ENCODE data around the gene APOL1.
"Not testable (repeated sequence)": the region's sequence is repeated elsewhere in the genome, so short reads cannot be mapped to it uniquely, and the experiment has no call there.

APOL1 gene, protein sequence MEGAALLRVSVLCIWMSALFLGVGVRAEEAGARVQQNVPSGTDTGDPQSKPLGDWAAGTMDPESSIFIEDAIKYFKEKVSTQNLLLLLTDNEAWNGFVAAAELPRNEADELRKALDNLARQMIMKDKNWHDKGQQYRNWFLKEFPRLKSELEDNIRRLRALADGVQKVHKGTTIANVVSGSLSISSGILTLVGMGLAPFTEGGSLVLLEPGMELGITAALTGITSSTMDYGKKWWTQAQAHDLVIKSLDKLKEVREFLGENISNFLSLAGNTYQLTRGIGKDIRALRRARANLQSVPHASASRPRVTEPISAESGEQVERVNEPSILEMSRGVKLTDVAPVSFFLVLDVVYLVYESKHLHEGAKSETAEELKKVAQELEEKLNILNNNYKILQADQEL

DNA sequence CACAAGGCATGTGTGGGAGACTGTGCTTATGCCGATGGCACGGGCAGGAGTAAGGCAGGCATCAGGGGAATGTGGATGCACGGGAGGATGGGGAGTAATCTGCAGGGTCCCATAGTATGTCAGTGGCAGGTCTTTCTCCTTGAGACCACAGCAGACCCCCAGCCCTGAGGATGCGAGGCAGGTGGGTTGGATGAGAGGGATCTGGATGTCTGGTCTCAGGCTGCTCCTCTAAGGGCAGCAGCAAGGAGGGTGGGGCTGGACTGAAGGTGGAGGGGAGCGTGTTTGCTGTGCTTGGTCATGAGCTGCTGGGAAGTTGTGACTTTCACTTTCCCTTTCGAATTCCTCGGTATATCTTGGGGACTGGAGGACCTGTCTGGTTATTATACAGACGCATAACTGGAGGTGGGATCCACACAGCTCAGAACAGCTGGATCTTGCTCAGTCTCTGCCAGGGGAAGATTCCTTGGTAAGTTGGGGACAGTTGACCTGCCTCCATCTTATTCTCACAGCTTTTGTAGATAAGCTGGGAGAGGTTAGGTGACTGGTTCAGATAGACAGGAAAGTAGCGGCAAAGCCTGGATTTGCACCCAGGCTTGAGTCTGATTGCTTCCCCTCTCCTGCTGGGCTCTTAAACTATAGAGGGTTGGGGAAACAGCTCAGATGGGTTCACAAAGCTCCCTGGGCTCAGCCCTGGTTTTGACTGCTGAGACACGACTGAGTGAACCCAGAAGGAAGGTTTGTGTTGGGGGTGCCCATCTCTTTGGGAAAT lies at the start of gene APOL1:
Gene APOL1, plus strand, starts transcription at position 380 of the 769 bp plus-strand sequence. CDS start 1,823 bp downstream, outside the sequence.
- DNase-seq: no peak

DNA sequence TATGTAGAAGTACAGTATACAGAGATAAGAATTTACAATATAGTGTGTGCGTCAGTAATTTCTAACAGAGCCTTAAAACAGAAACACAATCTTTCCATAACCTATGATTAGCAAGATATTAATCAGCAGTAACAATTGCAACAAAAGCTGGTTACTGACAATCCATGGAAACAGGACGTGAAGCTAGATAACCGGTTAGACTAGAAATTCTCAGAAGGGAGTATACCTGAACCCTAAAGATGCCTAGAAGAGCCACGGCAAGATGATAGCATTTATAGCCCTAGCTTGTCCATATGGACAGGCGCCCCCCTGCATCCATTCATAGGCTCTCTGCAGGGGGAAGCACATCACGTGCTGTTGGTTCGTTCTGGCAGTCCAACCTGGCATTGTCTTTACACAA lies 49.5 kb upstream of the APOL1 start:
- peak; percentile 34 for DNase-seq

DNA sequence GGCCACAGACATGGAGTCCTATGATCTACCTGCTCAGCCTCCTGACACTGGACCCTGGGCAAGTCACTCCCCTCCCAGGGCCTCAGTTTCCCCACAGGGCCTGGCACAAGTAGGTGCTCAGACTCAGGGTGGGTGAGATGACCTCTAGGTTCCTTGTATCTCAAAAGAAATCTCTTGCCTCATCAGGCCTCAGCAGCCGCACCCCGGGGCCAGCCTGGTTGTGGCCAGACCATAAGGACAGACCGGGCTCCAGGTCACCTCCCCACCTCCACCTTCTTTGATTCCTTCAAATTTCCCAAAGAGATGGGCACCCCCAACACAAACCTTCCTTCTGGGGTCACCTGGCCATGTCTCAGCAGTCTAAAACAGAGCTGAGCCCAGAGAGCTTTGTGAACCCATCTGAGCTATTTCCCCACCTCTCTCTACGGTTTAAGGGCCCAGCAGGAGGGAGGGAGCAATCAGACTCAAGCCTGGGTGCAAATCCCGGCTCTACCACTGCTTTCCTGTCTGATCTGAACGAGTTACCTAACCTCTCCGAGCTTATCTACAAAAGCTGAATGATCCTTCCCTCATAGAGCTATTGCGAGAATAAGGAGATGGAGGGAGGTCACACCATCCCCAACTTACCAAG lies 48.8 kb upstream of the APOL1 start:
- DNase-seq: no peak

DNA sequence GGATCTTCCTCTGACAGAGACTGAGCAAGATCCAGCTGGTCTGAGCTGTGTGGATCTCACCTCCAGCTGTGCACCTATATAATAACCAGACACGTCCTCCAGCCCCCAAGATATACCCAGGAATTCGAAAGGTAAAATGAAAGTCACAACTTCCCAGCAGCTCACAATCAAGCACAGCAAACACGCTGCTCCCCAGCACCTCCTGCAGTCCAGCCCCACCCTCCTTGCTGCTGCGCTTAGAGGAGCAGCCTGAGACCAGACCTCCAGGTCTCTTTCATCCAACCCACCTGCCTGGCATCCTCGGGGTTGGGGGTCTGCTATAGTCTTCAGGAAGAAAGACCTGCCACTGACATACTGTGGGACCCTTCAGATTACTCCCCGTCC lies 48.3 kb upstream of the APOL1 start:
- no peak for DNase-seq

DNA sequence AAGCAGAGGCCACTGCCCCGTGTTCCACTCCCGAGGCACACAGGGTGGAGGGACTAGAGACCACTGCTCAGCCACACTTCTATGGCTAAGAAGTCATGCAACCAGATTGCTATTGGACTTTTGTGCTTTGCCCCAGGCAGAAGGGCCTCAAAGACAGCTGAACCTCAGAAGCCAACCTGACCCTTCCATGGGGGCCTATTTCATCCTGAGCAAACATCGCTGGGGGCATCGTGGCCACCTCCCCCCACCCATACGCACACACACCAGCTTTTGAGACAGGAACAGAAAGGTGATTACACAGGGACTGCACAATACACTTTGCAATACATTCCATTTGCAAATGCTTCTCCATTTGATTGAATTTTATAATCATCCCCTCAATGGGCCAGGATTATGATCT lies 47.4 kb upstream of the APOL1 start:
- not testable (repeated sequence) for DNase-seq

DNA sequence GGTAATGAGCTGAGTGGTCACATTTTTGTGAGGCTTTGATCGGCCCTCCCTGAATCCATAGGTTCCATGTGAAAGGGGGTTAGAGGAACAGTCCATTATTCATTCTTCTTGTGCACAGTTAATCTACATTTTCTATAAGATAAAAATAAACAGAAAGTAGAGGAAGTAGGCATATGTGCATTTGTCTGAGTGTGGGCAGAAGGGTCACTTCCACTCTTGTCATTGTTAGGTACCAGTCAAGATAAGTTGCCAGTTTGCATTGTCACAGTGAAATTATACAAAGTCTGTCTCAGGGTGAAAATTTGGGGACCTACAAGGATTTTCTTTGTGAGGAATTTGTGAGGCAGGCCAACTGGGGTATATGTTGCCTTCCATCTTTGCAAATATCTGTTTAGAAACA lies 46.7 kb upstream of the APOL1 start:
- DNase-seq: no peak

DNA sequence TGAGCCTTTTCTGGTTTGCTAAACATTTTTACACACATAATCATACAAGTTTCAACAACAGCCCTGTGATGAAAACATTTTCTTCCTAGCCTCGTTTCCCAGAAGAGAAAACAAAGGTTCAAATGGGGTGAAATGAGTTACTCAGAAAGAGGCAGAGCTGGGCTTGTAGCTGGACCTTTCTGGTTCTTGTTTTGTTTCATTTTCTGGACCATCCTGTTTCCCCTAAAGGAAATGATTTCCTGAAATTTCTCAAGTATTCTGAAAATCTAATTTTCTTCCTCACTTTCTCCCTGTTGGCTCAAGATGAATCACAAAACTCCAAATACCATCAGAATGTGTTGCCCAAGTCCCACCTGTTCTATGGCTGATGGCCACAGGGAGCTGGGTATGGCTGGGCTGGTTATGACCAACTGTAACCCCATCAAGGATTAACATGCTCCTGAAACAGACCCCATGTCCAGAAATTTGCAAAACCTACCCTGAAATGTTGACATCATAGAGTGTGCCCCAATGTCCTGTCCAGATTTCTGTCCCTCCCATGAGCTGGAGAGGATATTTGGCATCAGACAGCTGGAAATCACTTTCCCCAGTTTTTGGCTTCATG lies 44.7 kb upstream of the APOL1 start:
- no peak for DNase-seq

DNA sequence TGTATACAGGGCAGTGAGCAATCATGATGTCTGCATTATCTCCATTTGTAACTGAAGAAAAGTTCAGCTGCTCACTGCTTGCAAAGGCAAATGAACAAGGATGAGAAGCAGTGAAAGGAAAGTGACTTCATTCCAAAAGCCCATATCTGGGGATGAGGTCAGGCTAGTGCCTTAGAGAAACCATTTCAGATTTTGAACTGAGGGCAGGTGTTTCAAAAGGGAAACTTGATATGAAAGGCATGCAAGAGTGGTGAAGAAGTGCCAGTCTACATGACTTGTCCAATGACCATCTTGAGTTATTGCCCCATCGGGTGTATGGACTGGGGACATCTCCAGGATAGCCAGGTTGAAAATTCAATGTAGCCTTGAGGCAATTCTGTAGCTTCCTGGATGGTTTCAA lies 44.0 kb upstream of the APOL1 start:
- DNase-seq: no peak

DNA sequence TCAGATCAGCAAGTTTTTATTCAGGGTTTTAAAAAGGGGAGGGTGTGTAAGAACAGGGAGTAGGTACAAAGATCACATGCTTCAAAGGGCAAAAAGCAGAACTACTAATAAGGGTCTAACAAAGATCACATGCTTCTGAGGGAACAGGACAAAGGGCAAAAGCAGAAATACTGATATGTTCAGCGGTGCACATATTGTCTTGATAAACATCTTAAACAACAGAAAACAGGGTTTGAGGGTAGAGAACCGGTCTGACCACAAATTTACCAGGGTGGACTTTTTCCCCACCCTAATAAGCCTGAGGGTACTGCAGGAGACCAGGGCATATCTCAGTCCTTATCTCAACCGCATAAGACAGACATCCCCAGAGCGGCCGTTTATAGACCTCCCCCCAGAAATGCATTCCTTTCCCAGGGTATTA lies 43.4 kb upstream of the APOL1 start:
- DNase-seq: not testable (repeated sequence)

DNA sequence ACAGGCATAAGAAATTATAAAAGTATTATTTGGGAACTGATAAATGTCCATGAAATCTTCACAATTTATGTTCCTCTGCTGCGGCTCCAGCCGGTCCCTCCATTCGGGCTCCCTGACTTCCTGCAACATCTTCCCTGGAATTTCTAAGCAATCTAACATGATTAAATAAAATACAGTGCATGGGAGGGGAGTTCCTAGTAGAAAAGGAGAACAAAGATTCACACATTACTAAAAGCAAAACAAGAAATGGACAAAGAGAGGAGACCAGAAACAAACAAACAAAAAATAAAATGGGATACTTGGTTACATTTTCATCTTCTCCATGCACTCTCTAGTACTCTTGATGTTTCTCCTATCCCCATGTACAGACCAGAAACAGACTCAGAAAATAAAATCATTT lies 42.7 kb upstream of the APOL1 start:
- DNase-seq: no peak

DNA sequence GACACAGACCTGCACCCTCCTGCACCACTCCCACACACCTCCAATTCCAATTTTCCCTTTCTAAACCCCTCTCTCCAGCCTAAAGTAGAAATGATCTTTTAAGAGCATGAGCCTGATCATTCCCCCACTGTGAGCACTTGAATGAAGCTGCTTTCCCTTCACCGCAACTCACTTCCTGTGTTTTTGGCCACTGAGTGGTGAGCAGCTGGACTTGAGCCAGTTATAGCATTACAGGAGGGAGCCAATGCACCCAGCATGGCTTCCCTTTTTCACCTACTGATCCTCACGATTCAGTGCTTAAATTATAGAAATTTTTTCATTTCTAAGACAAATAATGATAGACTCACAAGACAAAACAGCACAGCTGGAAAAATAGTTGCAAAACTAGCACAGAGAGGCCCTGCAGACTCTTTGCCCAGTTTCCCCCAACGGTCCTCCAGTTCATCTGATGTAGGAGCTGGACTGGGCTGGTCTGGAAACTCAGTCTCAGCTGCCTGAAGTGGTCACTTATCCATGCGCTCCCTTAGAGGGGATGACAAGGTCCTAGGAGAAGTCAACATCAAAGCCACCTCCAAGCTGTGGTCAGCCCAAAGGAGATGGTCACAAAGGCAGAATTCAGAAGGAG lies 41.6 kb upstream of the APOL1 start:
- DNase-seq: peak; percentile 13

DNA sequence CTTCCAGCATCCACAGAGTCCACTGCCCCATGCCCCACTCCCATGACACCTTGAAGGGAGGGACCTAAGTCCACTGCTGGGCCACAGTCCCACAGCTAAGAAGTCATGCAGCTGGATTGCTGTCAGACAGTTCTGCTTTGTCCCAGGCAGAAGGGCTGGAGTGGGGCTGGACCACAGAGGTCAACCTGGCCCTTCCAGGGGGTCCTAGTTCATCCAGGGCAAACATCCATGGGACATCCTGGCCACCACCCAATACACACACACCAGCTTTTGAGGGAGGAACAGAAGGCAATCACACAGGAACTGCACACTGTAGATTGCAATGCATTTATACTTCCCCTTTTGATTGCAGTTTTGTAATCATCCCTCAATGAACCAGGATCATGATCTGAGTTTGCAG lies 40.0 kb upstream of the APOL1 start:
- no peak for DNase-seq

DNA sequence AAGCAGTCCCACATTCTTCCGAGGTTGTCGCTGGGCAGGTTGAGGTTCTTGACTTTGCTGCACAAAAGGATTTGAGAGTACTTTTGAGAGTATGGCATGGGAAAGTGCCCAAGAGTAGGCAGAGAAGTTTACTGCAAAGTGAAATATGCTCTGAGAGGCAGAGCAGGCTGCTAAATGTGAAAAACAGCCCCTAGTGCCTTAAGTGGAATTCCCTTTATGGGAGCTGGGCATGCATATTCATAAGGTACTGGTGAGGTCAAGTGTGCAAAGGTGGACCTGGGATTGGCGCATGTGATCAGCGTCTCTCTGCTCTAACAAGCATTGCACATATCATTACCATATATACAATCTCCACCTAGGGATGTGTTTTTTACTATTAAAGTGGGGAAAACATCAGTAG lies 39.3 kb upstream of the APOL1 start:
- no peak for DNase-seq

DNA sequence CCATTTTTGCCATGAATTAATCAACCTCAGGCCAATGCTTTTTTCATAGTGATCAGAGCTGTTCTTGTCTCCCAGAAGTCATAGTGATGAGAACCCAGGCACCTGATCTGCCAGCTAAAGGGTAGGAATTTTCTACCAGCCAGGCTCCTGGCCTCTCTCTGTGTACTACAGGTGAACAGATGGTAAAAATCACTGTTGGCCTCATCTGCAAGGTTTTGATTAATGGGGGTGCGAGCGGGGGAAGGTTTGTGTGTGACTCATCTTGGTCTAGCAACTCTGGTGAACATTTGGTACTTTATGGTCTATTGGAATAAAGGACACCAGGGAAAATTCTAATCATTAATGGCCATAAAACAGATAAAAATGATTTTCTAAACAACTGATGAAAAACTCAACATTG lies 37.0 kb upstream of the APOL1 start:
- no peak for DNase-seq

DNA sequence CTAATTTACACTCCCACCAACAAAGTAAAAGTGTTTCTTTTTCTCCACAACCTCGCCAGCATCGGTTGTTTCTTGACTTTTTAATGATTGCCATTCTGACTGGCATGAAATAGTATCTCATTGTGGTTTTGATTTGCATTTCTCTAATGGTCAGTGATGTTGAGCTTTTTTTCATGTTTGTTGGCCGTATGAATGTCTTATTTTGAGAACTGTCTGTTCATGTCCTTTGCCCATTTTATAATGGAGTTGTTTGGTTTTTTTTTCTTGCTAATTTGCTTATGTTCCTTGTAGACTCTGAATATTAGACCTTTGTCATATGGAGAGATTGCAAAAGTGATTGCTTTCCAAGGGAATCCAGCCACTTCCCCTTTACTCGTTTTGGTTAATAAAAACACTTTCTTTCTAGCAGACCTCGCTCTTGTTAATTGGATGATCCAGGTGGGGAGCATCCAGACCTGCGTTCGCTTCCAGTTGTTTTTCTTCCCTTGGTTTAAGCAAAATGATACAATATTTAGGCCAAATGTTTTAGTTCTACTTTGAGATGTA lies 34.2 kb upstream of the APOL1 start:
- DNase-seq: no peak

DNA sequence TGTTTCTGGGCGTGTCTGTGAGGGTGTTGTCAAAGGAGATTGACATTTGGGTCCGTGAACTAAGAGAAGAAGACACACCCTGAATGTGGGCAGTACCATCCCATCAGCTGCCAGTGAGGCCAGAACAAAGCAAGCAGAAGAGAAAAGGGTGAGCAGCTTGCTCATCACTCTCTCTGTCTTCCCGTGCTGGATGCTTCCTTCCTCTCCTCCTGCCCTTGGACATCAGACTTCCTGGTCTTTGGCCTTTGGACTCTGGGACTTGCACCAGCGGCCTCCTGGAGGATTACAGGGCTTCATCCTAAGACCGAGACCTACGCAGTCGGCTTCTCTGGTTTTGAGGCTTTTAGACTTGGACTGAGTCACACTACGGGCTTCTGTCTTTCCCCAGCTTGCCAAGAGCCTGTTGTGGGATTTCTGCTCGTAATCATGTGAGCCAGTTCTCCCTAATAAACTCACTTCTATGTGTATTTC lies 32.4 kb upstream of the APOL1 start:
- peak; percentile 59 for DNase-seq

DNA sequence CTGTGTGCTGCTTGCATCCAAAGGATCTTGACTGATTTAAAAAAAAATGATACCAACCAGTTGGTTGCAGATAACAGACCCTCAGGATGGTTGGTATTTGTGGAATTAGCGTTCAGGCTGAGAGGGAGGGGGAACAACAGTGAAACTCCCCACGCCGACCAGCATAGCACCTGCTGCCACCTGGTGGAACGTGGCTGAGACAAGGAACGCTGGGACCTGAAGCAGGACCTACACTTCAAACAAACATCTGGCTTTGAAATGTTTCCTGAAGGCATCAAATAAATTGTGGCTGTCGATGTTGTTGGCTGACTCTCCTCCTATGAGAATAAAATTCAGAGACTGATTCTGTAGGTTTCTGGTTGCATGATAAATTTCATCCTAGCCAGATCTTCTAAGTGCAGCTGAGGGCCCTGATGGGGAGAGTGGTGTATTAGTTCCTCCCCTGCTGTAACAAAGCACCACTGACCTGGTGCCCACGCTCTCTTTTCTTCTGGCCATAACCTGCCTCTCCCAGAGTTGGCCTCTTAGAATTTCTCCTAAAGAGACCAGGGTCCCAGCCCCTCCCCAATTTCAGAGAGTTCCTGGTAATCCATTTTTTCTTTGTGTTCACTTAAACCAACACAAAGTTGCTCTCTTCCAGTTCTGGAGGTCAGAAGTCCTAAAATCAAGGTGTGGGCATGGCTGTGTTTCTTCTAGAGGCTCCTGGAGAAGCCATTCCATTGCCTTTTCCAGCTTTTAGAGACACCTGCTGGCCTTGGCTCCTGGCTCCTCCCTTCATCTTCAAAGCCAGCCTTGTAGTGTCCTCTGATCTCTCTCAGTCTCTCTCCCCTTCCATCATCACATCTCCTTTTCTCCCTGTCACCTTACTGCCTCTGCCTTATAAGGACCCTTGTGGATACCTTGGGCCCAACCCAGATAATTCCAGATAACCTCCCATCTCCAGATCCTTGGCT lies 30.9 kb upstream of the APOL1 start:
- peak; percentile 70 for DNase-seq

DNA sequence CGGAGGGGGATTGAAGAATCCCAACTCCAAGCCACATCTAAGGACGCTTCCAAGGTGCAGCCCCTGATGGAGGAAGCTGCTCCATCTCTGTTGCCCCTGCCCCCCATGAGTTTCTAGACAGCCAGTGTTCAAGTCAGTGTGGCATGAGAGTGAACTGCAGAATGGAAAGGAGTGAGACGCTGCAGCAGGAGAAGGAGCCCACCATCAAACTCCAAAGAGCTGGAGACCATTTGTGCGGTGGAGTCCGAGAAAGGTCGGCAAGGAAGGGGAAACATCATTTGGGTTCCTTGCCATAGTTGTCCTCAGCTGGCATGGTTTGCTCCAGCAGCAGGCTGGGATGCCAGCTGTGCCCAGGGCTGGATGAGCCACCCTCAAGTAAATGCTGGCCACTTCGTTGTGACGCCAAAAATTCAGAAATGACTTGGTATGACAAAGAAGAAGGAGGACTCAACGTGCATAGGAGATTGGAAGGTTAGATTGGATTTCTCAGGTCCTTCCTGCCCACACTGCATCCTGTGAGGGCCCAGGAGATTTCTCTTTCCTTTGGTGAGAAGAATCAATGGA lies 30.0 kb upstream of the APOL1 start:
- DNase-seq: no peak

DNA sequence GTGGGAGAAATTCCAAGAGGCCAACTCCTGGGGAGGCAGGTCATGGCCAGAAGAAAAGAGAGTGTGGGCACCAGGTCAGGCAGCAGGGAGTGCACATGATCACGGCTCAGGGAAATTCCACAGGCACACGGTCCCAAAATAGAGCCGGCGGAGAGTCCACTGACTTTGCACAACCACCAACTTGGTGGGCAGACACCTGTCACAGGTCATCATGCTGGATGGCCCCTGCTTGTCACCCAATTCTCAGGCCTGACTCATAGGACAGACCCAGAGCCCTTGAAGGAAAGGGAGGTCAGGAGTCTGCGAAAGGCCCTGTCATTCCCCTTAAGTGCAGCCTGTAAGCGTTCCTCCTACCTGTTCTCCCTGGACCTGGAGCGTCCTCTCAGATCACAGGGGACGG lies 29.4 kb upstream of the APOL1 start:
- DNase-seq: no peak

DNA sequence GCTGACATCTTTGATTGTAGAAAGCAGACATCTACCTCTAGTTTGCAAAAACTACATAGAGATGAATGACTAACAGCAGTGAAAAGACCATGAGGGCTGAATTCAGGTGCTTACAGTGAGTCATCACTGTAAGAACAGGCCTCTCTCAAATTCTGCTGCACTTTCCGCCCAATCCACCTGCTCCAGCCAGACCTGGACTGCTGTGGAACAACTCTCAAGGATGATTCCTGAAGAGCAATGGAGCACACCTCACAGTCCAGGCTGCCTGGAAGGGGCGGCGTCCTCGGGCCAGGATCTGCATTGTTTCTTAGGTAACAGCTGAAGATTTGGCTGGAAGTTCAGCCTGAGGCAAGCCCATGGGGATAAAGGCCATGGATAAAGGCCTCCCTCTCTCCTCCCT lies 28.7 kb upstream of the APOL1 start:
- no peak for DNase-seq

DNA sequence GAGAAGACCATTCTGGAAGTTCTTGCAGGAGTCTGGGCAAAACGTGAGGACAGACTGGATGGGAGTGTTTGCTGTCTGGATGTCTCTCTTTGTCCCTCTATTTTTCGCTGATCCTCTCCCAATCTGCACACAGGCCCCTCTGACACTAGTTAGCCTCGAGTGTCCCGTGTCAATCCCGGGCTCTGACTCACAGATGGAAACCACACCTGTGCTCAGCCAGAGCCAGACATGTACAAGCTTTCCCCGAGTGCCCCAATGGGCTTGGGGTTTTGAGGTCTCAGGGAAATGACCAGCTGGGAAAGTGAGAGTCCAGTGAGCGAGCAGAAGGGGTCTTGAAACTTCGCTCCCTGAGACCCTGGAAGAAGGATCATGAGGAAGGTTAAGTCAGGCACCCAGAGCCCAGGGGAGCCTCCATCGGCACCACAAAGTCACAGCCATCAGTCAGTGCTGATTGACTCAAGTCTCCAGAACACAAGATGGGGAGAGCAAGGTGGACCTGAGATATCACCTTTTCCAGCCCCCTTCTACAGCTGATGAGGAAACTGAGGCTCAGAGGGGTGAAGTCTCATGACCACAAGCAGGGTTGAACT lies 27.5 kb upstream of the APOL1 start:
- no peak for DNase-seq

All from NCI-H510A treated with DMSO at 0.1 percent for 48 hours (cell line).